ENCODE data around the gene GRM7.

DNA sequence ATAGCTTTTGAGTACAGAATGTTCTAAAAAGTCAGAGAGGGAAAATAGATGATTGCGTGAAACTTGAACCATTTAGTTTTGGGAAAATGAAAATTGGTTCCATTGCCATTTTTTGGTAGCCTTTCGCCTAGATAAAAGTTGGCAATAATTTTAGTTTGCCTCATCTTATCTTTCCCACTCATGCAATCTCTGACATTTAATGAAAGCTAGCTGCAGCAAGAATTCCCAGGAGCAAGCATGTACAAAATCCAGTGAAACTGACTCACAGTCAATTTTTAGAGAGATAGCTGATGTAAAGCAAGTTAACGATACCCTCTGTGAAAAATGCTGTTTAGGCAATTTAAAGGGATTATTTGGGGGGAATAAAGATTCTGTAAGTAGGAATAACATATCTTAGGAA, 797.4 kb downstream of the GRM7 start:
- TF ChIP-seq, protein P1, sequence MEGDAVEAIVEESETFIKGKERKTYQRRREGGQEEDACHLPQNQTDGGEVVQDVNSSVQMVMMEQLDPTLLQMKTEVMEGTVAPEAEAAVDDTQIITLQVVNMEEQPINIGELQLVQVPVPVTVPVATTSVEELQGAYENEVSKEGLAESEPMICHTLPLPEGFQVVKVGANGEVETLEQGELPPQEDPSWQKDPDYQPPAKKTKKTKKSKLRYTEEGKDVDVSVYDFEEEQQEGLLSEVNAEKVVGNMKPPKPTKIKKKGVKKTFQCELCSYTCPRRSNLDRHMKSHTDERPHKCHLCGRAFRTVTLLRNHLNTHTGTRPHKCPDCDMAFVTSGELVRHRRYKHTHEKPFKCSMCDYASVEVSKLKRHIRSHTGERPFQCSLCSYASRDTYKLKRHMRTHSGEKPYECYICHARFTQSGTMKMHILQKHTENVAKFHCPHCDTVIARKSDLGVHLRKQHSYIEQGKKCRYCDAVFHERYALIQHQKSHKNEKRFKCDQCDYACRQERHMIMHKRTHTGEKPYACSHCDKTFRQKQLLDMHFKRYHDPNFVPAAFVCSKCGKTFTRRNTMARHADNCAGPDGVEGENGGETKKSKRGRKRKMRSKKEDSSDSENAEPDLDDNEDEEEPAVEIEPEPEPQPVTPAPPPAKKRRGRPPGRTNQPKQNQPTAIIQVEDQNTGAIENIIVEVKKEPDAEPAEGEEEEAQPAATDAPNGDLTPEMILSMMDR (IDR thresholded peaks at IDR 0.05; ENCODE audit: poor library complexity, severe bottlenecking): no peak
- TF ChIP-seq RAD21 (conservative IDR thresholded peaks at IDR 0.05): no peak
- TF ChIP-seq EZH2 (IDR thresholded peaks at IDR 0.05; ENCODE audit: borderline replicate concordance, insufficient read depth, low read length, poor library complexity, severe bottlenecking): no peak
- TF ChIP-seq SMC3 (conservative IDR thresholded peaks at IDR 0.05; ENCODE audit: poor library complexity): no peak
- no peak for TF ChIP-seq POLR2AphosphoS5 (IDR thresholded peaks at IDR 0.05)
